ENCODE measurements around the gene FGF1. TPM values are rescaled to one million over a fixed set of nuclear protein-coding genes. Genes with fewer than 3 reads are reported as not detected.

Gene FGF1
- total RNA-seq, result 10 to 100 TPM; 23.1 to 39.2 (median 30.0) TPM
- polyA plus RNA-seq, result 25.0 TPM
- long read RNA-seq, donor 1, full-length matches to known transcripts, result 31 of 44 reads
- long read RNA-seq, donor 1, partial matches to known transcripts, result 2 of 44 reads
- long read RNA-seq, donor 1, other reads (novel, unspliced or antisense), result 11 of 44 reads
- long read RNA-seq, donor 2, full-length matches to known transcripts, result 28 of 39 reads
- long read RNA-seq, donor 2, partial matches to known transcripts, result 1 of 39 reads
- long read RNA-seq, donor 2, other reads (novel, unspliced or antisense), result 10 of 39 reads
- long read RNA-seq, donor 3, full-length matches to known transcripts, result 99 of 129 reads
- long read RNA-seq, donor 3, partial matches to known transcripts, result 6 of 129 reads
- long read RNA-seq, donor 3, other reads (novel, unspliced or antisense), result 24 of 129 reads
- long read RNA-seq, donor 4, full-length matches to known transcripts, result 20 of 31 reads
- long read RNA-seq, donor 4, partial matches to known transcripts, result 0 of 31 reads
- long read RNA-seq, donor 4, other reads (novel, unspliced or antisense), result 11 of 31 reads

GRCh38 chr5:142685418-142686209 lies at the start of gene FGF1:
Gene FGF1, minus strand, starts transcription at chr5:142686090. Its CDS starts 71,963 bp downstream, at chr5:142614127.
- H3K4me3 ChIP-seq (ENCODE audit: low read length), result no peak within 1 kb of the TSS
- DNase-seq (peak; percentile 35 to 83 (median 75)), ATAC-seq (peak; percentile 51 to 73)
- no peaks in the 10 kb centered on the region for H3K27me3 ChIP-seq (ENCODE audit: control insufficient read depth, insufficient read depth)
- intact Hi-C loops (cut with DNase I), result no loop called here
- peaks cover 25% of the 10 kb centered on the region for H3K4me1 ChIP-seq (ENCODE audit: control insufficient read depth, insufficient read depth, low read length)
- 44% methylated on average over 12 of the region's 12 CpGs for WGBS
- peak within 1 kb of the TSS; percentile 77 for H3K27ac ChIP-seq (ENCODE audit: low read length)
- no peaks in the 10 kb centered on the region for H3K9me3 ChIP-seq (ENCODE audit: control insufficient read depth, low read length)

GRCh38 chr5:142727735-142728047 lies 41.8 kb upstream of the FGF1 start:
- no peaks in the 10 kb centered on the region for H3K4me1 ChIP-seq (ENCODE audit: control insufficient read depth, insufficient read depth, low read length)
- H3K27ac ChIP-seq (ENCODE audit: low read length), result no peak overlapping the region
- ATAC-seq, result no peak
- intact Hi-C loops (cut with DNase I), result no loop called here
- DNase-seq, result no peak
- WGBS, result 89% methylated on average over 2 of the region's 2 CpGs
- no peak overlapping the region for H3K4me3 ChIP-seq (ENCODE audit: low read length)
- H3K9me3 ChIP-seq (ENCODE audit: control insufficient read depth, low read length), result no peaks in the 10 kb centered on the region
- H3K27me3 ChIP-seq (ENCODE audit: control insufficient read depth, insufficient read depth), result no peaks in the 10 kb centered on the region

GRCh38 chr5:142726188-142726731 lies 40.4 kb upstream of the FGF1 start:
- ATAC-seq (peak in 1 of 2 donors; percentile 41), DNase-seq (no peak)
- Histone ChIP-seq H3K27me3 (ENCODE audit: control insufficient read depth, insufficient read depth) (no peaks in the 10 kb centered on the region), H3K4me1 (ENCODE audit: control insufficient read depth, insufficient read depth, low read length) (no peaks in the 10 kb centered on the region), H3K27ac (ENCODE audit: low read length) (no peak overlapping the region), H3K9me3 (ENCODE audit: control insufficient read depth, low read length) (no peaks in the 10 kb centered on the region), H3K4me3 (ENCODE audit: low read length) (no peak overlapping the region)
- intact Hi-C loops (cut with DNase I), result no loop called here
- WGBS, result 49% methylated on average over 2 of the region's 2 CpGs

- Histone ChIP-seq H3K4me1 (ENCODE audit: control insufficient read depth, insufficient read depth, low read length) (no peaks in the 10 kb centered on the region), H3K9me3 (ENCODE audit: control insufficient read depth, low read length) (no peaks in the 10 kb centered on the region), H3K27me3 (ENCODE audit: control insufficient read depth, insufficient read depth) (no peaks in the 10 kb centered on the region), H3K27ac (ENCODE audit: low read length) (no peak overlapping the region), H3K4me3 (ENCODE audit: low read length) (no peak overlapping the region)
- intact Hi-C loops (cut with DNase I), result no loop called here
- no peak for DNase-seq
- 79% methylated on average over 4 of the region's 4 CpGs for WGBS
- no peak for ATAC-seq
Measured at GRCh38 chr5:142725231-142726187, 39.6 kb upstream of the FGF1 start.

- Histone ChIP-seq H3K9me3 (ENCODE audit: control insufficient read depth, low read length) (no peaks in the 10 kb centered on the region), H3K27me3 (ENCODE audit: control insufficient read depth, insufficient read depth) (no peaks in the 10 kb centered on the region), H3K4me3 (ENCODE audit: low read length) (no peak overlapping the region), H3K27ac (ENCODE audit: low read length) (no peak overlapping the region), H3K4me1 (ENCODE audit: control insufficient read depth, insufficient read depth, low read length) (no peaks in the 10 kb centered on the region)
- no peak for ATAC-seq
- DNase-seq, result no peak
- 95% methylated on average over 9 of the region's 9 CpGs for WGBS
- intact Hi-C loops (cut with DNase I), result loop anchor here in 1 of 4 donors (5.0 kb wide), 1 partner anchor 162 kb away; no protein-coding TSS in a partner anchor
Measured at GRCh38 chr5:142724821-142725220, 38.9 kb upstream of the FGF1 start.

- no peaks in the 10 kb centered on the region for H3K9me3 ChIP-seq (ENCODE audit: control insufficient read depth, low read length)
- H3K27ac ChIP-seq (ENCODE audit: low read length), result no peak overlapping the region
- H3K4me3 ChIP-seq (ENCODE audit: low read length), result no peak overlapping the region
- 84% methylated on average over 4 of the region's 4 CpGs for whole genome bisulfite sequencing
- intact Hi-C loops (cut with DNase I), result loop anchor here in 1 of 4 donors (5.0 kb wide), 1 partner anchor 164 kb away; no protein-coding TSS in a partner anchor
- no peaks in the 10 kb centered on the region for H3K4me1 ChIP-seq (ENCODE audit: control insufficient read depth, insufficient read depth, low read length)
- DNase-seq, result no peak
- no peak for ATAC-seq
- no peaks in the 10 kb centered on the region for H3K27me3 ChIP-seq (ENCODE audit: control insufficient read depth, insufficient read depth)
Measured at GRCh38 chr5:142722896-142723295, 37.0 kb upstream of the FGF1 start.

- DNase-seq (no peak), ATAC-seq (no peak)
- Histone ChIP-seq H3K27me3 (ENCODE audit: control insufficient read depth, insufficient read depth) (no peaks in the 10 kb centered on the region), H3K27ac (ENCODE audit: low read length) (no peak overlapping the region), H3K9me3 (ENCODE audit: control insufficient read depth, low read length) (no peaks in the 10 kb centered on the region), H3K4me3 (ENCODE audit: low read length) (no peak overlapping the region), H3K4me1 (ENCODE audit: control insufficient read depth, insufficient read depth, low read length) (no peaks in the 10 kb centered on the region)
- intact Hi-C loops (cut with DNase I), result loop anchor here in 1 of 4 donors (5.0 kb wide), 1 partner anchor 165 kb away; no protein-coding TSS in a partner anchor
- WGBS, result 87% methylated on average over 6 of the region's 6 CpGs
Measured at GRCh38 chr5:142722146-142722545, 36.3 kb upstream of the FGF1 start.

- ATAC-seq, result peak in 1 of 2 donors; percentile 10
Measured at GRCh38 chr5:142720641-142721271, 34.9 kb upstream of the FGF1 start.

GRCh38 chr5:142719836-142720370 lies 34.0 kb upstream of the FGF1 start:
- ATAC-seq (no peak), DNase-seq (no peak)
- Histone ChIP-seq H3K27ac (ENCODE audit: low read length) (no peak overlapping the region), H3K27me3 (ENCODE audit: control insufficient read depth, insufficient read depth) (no peaks in the 10 kb centered on the region), H3K4me1 (ENCODE audit: control insufficient read depth, insufficient read depth, low read length) (no peaks in the 10 kb centered on the region), H3K9me3 (ENCODE audit: control insufficient read depth, low read length) (no peaks in the 10 kb centered on the region), H3K4me3 (ENCODE audit: low read length) (no peak overlapping the region)
- 87% methylated on average over 8 of the region's 8 CpGs for WGBS
- intact Hi-C loops (cut with DNase I), result loop anchor here in 3 of 4 donors (2.0 to 5.0 kb wide), 3 partner anchors 161 to 167 kb away; no protein-coding TSS in a partner anchor

More at GRCh38 chr5:142720641-142721271, 34.9 kb upstream of the FGF1 start:
- H3K4me1 ChIP-seq (ENCODE audit: control insufficient read depth, insufficient read depth, low read length), result no peaks in the 10 kb centered on the region
- H3K4me3 ChIP-seq (ENCODE audit: low read length), result no peak overlapping the region
- H3K27ac ChIP-seq (ENCODE audit: low read length), result no peak overlapping the region
- H3K27me3 ChIP-seq (ENCODE audit: control insufficient read depth, insufficient read depth), result no peaks in the 10 kb centered on the region
- WGBS, result 66% methylated on average over 13 of the region's 13 CpGs
- intact Hi-C loops (cut with DNase I), result loop anchor here in 1 of 4 donors (5.0 kb wide), 1 partner anchor 167 kb away; no protein-coding TSS in a partner anchor
- DNase-seq, result peak in 2 of 3 donors; percentile 68 to 76
- no peaks in the 10 kb centered on the region for H3K9me3 ChIP-seq (ENCODE audit: control insufficient read depth, low read length)

All from right cardiac atrium (tissue), 5 donors.